IPS-18a (cell line): ENCODE data around the gene BTAF1.
"Not testable (repeated sequence)": the region's sequence is repeated elsewhere in the genome, so short reads cannot be mapped to it uniquely, and the experiment has no call there.

ENCODE experiments used
- H3K27ac ChIP-seq: one replicate; pipeline ENCODE4 v1.5.1; 2013; ENCODE audit warnings: low read length
- H3K27me3 ChIP-seq: one replicate; pipeline ENCODE4 v1.6.1; 2013; ENCODE audit warnings: mild to moderate bottlenecking, low read length; ENCODE audit not compliant: control insufficient read depth, insufficient read depth
- H3K36me3 ChIP-seq: one replicate; pipeline ENCODE4 v1.6.1; 2013; ENCODE audit warnings: low read depth, low read length; ENCODE audit not compliant: control insufficient read depth
- H3K4me1 ChIP-seq: one replicate; pipeline ENCODE4 v1.6.1; 2013; ENCODE audit warnings: low read depth, low read length; ENCODE audit not compliant: control insufficient read depth
- H3K4me3 ChIP-seq: one replicate; pipeline ENCODE4 v1.5.1; 2013; ENCODE audit warnings: low read length
- H3K9ac ChIP-seq: one replicate; pipeline ENCODE4 v1.6.1; 2013; ENCODE audit warnings: mild to moderate bottlenecking, low read length, moderate library complexity
- H3K9me3 ChIP-seq: one replicate; pipeline ENCODE4 v1.6.1; 2013; ENCODE audit warnings: low read depth, low read length; ENCODE audit not compliant: control insufficient read depth

BTAF1 gene

DNA sequence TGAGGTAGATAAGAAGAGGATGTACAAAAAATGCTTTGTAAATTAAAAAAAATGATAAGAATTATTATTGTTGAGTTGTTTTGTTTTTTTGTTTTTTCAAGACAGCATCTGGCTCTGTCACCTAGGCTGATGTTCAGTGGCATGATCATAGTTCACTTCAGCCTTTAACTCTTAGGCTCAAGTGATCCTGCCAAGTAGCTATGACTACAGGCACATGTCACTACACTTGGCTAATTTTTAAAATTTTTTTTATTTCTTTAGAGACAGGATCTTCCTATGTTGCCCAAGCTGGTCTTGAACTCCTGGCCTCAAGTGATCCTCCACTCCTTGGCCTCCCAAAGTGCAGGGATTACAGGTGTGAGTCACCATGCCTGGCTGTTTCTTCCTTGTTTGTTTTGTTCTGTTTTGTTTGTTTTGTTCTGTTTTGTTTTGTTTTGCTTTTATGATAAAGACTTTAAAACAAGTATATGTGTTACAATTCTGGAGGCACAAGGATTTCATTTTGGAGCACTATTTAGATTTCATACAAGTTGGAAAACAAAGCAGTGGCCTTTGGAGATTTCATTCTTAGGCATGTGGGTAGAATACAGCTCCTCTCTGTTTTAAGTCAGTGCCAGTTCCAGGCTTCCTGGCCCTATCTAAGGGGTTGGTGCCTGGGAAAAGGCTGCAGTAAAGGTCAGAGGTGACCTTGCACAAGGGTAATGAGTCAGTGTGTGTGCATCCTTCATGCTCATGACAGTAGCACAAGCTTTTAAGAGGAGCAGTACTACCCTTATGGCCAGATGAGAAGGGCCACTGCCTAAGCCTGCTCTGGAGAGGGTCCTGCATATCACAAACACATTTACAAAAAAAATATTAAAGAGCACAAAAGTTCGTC is 32.2 kb upstream of the BTAF1 start:
- no peak overlapping the region for H3K27ac ChIP-seq
- H3K4me3 ChIP-seq: no peak overlapping the region
- H3K9me3 ChIP-seq: no peaks in the 10 kb centered on the region
- no peaks in the 10 kb centered on the region for H3K27me3 ChIP-seq
- no peak overlapping the region for H3K9ac ChIP-seq
- H3K36me3 ChIP-seq: no peaks in the 10 kb centered on the region
- H3K4me1 ChIP-seq: peaks cover 28% of the 10 kb centered on the region

DNA sequence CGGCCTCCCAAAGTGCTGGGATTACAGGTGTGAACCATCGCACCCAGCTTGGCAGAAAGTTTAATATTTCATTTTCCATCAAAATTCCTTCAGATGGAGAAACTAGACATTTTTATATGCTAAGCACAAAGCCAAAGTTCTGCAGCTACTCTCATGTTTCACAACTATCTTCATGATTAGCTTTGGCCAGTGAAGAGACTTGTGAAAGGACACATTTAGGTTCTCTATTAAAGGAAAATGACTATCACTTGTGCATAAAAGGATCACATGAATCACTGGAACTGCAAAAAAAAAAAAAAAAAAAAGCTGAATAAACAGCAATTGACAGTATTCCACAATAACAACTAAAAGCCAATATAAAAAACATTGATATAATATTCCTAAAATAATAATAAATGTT is 30.5 kb upstream of the BTAF1 start:
- H3K27ac ChIP-seq: no peak overlapping the region
- H3K4me1 ChIP-seq: peaks cover 16% of the 10 kb centered on the region
- H3K9ac ChIP-seq: no peak overlapping the region
- H3K9me3 ChIP-seq: no peaks in the 10 kb centered on the region
- no peaks in the 10 kb centered on the region for H3K36me3 ChIP-seq
- H3K4me3 ChIP-seq: no peak overlapping the region
- no peaks in the 10 kb centered on the region for H3K27me3 ChIP-seq

DNA sequence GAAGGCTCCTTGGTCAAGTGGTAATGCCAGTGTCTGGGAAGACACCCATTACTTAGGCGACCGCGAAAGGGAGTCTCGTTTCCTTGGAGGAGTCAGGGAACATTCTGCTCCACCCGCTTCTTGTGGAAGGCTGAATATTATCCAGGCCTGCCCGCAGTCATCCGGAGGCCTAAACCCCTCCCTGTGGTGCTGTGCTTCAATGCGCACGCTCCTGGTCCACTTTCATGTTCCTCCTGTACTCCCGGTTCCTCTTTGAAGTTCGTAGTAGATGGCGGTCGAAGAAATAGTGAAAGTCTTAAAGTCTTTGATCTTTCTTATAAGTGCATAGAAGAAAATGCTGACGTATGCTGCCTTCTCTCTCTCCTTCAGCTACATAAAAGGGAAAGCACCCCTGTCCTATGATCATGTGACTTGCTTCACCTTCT is 29.3 kb upstream of the BTAF1 start:
- not testable (repeated sequence) for H3K9me3 ChIP-seq, H3K36me3 ChIP-seq, H3K9ac ChIP-seq, H3K4me1 ChIP-seq, H3K27ac ChIP-seq, H3K27me3 ChIP-seq, H3K4me3 ChIP-seq

DNA sequence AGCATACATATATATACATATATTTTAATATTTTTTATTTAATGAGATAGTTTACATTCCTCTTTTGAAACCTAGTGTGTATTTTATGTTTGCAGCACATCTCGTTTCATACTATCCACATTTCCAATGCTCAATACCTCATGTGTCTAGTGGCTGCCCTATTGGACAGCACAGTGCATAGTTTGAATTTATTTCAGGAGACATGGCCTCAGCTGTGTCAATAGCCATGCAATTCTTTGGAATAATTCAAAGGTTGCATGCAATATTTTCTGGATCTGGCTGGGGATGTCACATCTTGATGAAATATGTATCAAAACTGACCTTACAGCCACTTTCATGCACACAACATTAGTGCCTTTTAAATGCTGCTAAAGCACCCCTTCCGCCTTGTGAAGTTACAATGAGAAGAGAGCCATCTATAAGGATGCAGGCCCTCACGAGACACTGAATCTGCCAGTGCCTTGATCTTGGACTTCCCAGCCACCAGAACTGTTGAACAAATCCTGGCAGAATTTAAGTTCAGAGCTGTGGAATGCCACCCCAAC is 27.3 kb upstream of the BTAF1 start:
- no peaks in the 10 kb centered on the region for H3K36me3 ChIP-seq
- H3K4me1 ChIP-seq: peaks cover 5% of the 10 kb centered on the region
- no peak overlapping the region for H3K4me3 ChIP-seq
- no peaks in the 10 kb centered on the region for H3K9me3 ChIP-seq
- H3K9ac ChIP-seq: no peak overlapping the region
- no peaks in the 10 kb centered on the region for H3K27me3 ChIP-seq
- H3K27ac ChIP-seq: no peak overlapping the region

DNA sequence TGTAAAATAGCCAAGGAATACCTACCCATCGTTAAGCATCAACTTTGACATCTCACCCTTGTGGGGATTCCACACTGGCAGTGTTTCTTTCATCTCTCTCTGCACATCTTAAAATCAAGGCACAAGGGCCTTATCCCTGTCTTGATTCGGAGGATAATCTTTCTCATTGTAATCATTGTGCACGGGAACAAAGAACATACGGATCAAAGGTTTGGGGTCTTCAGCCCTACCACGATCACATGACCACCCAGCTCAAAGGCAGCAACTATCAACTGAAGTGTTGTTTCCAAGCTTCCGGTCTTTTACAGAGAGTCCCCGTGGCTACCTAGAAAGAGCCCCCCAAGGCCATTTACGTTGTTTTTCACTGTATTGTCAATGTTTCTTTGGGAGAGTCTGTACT is 26.1 kb upstream of the BTAF1 start:
- H3K4me3 ChIP-seq: no peak overlapping the region
- H3K27ac ChIP-seq: no peak overlapping the region
- H3K27me3 ChIP-seq: no peaks in the 10 kb centered on the region
- H3K36me3 ChIP-seq: no peaks in the 10 kb centered on the region
- no peak overlapping the region for H3K9ac ChIP-seq
- peaks cover 5% of the 10 kb centered on the region for H3K4me1 ChIP-seq
- H3K9me3 ChIP-seq: no peaks in the 10 kb centered on the region

DNA sequence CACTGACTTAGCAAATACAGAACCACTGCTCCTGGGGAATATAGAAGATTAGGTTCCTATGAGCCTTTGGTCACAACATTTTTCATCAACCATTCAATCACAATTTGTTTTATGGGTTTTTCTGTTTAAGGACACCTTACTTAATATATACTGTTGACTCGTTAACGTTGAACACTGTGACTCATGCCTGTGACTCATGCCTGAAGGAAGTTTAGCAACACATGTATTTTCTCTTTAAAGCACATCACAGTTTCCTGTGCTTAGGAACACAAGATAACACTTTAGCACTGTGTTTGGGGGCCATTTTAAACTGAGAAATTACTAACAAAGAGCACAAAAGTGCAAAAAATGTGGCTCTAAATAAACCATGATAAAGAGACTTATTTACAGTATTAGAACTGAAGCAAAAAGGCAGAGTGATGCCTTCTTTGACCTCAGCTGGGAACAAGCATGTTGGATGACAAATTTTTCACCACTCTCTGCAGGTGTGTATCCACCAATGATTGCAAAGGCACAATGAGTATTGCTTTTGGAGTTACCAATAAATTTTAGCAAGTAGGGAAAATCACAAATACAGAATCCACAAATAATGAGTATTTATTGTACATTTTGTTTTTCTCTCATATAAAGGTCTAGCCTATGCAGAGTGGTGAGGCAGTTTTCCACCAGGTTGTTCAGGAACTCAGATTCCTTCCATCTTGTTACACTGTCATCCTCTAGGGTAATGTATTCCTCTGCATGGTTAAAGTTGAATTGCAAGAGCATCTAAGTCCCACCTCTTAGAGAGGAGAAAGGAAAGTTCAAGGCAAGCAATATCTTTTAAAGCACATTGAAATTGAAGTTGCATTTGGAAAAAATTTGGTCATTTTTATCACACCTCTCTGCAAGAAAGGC is 21.5 kb upstream of the BTAF1 start:
- no peaks in the 10 kb centered on the region for H3K9me3 ChIP-seq
- H3K4me1 ChIP-seq: peaks cover 11% of the 10 kb centered on the region
- H3K4me3 ChIP-seq: no peak overlapping the region
- H3K36me3 ChIP-seq: peaks cover 11% of the 10 kb centered on the region
- no peak overlapping the region for H3K27ac ChIP-seq
- no peak overlapping the region for H3K9ac ChIP-seq
- H3K27me3 ChIP-seq: no peaks in the 10 kb centered on the region

DNA sequence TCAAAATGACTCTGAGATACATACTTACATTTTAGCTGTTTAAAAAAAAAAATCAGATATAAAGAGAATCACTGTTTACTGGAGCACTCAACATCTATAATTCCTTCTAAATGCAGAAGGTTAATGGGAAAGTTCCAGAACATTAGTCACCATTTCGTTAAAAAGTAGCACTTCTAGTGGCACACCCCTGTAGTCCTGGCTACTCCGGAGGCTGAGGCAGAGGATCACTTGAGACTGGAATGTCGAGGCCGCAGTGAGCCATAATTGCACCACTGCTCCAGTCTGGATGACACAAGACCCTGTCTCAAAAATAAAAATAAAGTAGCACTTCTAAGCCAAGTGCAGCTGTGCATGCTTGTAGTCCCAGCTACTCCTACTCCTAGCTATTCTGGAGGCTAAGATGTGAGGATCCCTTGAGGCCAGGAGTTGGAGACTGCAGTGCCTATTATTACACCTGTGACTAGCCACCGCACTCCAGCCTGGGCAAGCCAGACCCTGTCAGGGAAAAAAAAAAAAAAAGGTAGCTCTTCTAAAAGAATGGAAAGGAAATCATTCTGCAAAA is 16.5 kb upstream of the BTAF1 start:
- Histone ChIP-seq H3K36me3 (peaks cover 11% of the 10 kb centered on the region), H3K4me1 (peaks cover 8% of the 10 kb centered on the region), H3K27ac (no peak overlapping the region), H3K9me3 (no peaks in the 10 kb centered on the region), H3K4me3 (peak overlapping the region; percentile 96), H3K27me3 (no peaks in the 10 kb centered on the region), H3K9ac (peak overlapping the region; percentile 84)

DNA sequence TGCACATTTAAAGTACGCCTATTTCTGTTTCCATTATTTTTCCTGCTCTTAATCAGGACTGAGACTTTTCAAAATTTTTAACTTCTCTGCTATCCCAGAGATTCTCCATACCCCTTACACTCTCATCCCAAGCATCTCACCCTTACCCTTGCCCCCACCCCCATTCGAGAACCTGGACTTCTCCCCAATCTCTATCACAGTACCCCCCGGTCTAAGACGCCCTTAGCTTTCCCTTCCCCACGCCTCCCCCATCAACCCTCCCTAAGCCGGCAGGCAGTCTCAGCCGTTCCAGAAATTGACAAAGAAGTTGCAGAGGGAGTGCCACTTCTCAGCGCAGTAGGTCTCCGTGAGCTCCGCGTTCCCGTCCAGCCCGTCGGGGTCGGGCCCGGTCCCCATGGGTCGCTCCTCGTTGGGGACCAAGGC is 15.6 kb upstream of the BTAF1 start:
- Histone ChIP-seq H3K9ac (peak overlapping the region; percentile 84), H3K27ac (peak overlapping the region; percentile 57), H3K27me3 (no peaks in the 10 kb centered on the region), H3K4me3 (peak overlapping the region; percentile 96), H3K36me3 (peaks cover 11% of the 10 kb centered on the region), H3K9me3 (no peaks in the 10 kb centered on the region), H3K4me1 (peaks cover 6% of the 10 kb centered on the region)

DNA sequence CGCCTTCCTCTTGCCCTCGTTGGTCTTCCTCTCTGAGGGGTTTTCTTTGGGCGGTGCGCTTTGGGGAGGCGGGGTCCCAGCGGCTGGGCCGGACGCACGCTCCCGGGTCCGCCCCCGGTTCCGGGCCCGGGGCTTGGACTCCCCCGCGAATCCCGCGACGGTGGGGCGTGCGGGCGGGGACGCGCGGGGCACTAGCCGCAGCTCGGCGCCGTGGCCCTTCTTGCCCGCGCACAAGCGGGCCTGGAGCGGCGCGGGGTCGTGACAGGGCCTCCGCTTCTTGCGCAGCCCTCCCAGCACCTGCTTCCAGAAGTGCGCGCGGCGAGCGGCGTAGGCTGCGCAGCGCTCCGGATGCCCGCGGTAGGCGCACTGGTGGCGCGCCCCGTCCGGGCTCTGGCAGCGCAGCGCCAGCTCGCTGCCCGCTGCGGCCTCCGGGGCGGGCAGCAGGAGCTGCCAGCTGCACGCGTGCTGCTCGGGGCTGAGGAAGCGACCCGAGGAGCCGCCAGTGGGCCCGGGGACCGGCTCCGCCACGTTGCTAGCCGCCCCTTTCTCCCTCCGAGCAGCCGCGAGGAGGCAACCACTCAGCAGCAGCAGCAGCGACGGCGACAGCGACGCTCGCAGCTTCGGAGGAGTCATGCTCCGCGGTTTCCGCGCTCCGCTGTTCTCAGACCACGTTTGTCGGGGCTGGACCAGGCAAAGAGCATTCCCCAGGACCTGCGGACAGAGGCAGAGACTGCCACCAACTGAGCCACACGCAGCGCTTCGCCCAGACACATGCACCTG is 15.0 kb upstream of the BTAF1 start:
- Histone ChIP-seq H3K4me1 (peaks cover 6% of the 10 kb centered on the region), H3K27me3 (no peaks in the 10 kb centered on the region), H3K9me3 (no peaks in the 10 kb centered on the region), H3K36me3 (peaks cover 11% of the 10 kb centered on the region), H3K27ac (peak overlapping the region; percentile 74), H3K9ac (peak overlapping the region; percentile 84), H3K4me3 (peak overlapping the region; percentile 96)

DNA sequence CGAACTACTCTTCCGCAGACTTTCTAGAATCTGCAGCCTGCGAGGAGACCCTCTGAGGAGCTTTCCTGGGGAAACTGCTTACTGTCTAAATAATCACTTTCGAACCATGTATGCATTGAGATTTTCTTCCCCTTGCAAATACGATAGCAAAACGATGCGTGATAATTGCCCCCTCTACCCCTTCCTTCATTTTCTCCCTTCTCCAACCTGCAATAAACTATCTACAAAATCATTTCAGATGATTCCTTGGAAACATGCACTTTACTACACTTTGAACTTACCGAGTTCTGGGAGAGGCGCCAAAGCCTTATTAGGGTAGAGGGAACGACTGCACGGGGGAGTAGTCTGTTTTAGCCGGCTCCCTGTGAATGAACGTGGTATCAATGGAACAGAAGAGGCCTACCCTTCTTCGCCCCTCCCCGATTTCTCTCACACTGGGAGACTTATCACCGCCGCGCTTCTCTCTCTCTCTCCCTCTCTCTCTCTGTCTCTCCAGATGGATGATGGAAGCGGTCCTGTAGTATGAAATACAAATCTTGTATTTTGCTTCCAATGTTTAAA is 14.4 kb upstream of the BTAF1 start, which contains the start of gene FGFBP3:
TSS of gene FGFBP3 (minus strand) at position 370 of the 561 bp plus-strand sequence. CDS start 517 bp downstream, outside the sequence.
- H3K36me3 ChIP-seq: peaks cover 11% of the 10 kb centered on the region

More for the DNA sequence above, 14.4 kb upstream of the BTAF1 start, which contains the start of gene FGFBP3:
- no peaks in the 10 kb centered on the region for H3K9me3 ChIP-seq
- peaks cover 6% of the 10 kb centered on the region for H3K4me1 ChIP-seq
- H3K27me3 ChIP-seq: no peaks in the 10 kb centered on the region
- peak within 1 kb of the TSS; percentile 74 for H3K27ac ChIP-seq
- H3K4me3 ChIP-seq: peak within 1 kb of the TSS; percentile 96
- H3K9ac ChIP-seq: peak within 1 kb of the TSS; percentile 84
